ENCODE results near the gene TTF2. TPM values are rescaled to one million over a fixed set of nuclear protein-coding genes. Genes with fewer than 3 reads are reported as not detected.

Gene TTF2
- total and polyA plus RNA-seq, 2 of the 8 experiments (the other 6 are each of a cell fraction or from before 2014, with no cell fraction given): 16.9 to 89.6 TPM

- TF ChIP-seq CHD7 (IDR thresholded peaks at IDR 0.05; ENCODE audit: insufficient replicate concordance, low read length): no peak
- TF ChIP-seq, protein P1, sequence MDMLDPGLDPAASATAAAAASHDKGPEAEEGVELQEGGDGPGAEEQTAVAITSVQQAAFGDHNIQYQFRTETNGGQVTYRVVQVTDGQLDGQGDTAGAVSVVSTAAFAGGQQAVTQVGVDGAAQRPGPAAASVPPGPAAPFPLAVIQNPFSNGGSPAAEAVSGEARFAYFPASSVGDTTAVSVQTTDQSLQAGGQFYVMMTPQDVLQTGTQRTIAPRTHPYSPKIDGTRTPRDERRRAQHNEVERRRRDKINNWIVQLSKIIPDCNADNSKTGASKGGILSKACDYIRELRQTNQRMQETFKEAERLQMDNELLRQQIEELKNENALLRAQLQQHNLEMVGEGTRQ (IDR thresholded peaks at IDR 0.05; ENCODE audit: low read length): no peak
These were observed 8.5 kb downstream of the TTF2 start (continued) for GRCh38 chr1:117068580-117068979.
